Activated CD4-positive, CD25-positive, alpha-beta regulatory T cell treated with anti-CD3 and anti-CD28 coated beads, Interleukin-2, amount 50 U/mL, for 72 hours (primary cell): ENCODE results near the gene SFT2D2.
"Not testable (repeated sequence)": the region's sequence is repeated elsewhere in the genome, so short reads cannot be mapped to it uniquely, and the experiment has no call there.

ENCODE experiments used
- DNase-seq: peaks from one replicate; pipeline ENCODE4 v3.0.0; 2021

The SFT2D2 gene

GRCh38 chr1:168225476-168226190, at the start of gene SFT2D2:
Gene SFT2D2, plus strand, starts transcription at chr1:168226004. Its CDS starts 76 bp downstream, at chr1:168226080.
- peak; percentile 86 for DNase-seq

GRCh38 chr1:168178227-168178637, 47.6 kb upstream of the SFT2D2 start:
- no peak for DNase-seq

GRCh38 chr1:168178638-168179437, 47.0 kb upstream of the SFT2D2 start, which contains the start of gene TIPRL:
Gene TIPRL, plus strand, starts transcription at chr1:168178962. Its CDS starts 116 bp downstream, at chr1:168179078.
- peak; percentile 95 for DNase-seq

GRCh38 chr1:168179438-168180147, 46.2 kb upstream of the SFT2D2 start:
- no peak for DNase-seq

- DNase-seq, result no peak
Observed at GRCh38 chr1:168180148-168180524, 45.7 kb upstream of the SFT2D2 start.

GRCh38 chr1:168181063-168181720, 44.6 kb upstream of the SFT2D2 start:
- DNase-seq, result not testable (repeated sequence)

- no peak for DNase-seq
Observed at GRCh38 chr1:168187177-168187576, 38.6 kb upstream of the SFT2D2 start.

- no peak for DNase-seq
Observed at GRCh38 chr1:168190403-168190802, 35.4 kb upstream of the SFT2D2 start.

GRCh38 chr1:168195199-168196135, 30.3 kb upstream of the SFT2D2 start:
- DNase-seq, result no peak

GRCh38 chr1:168199056-168199455, 26.7 kb upstream of the SFT2D2 start:
- no peak for DNase-seq

- no peak for DNase-seq
Observed at GRCh38 chr1:168202941-168203654, 22.7 kb upstream of the SFT2D2 start.

GRCh38 chr1:168206111-168206510, 19.7 kb upstream of the SFT2D2 start:
- DNase-seq, result no peak

GRCh38 chr1:168207673-168208072, 18.1 kb upstream of the SFT2D2 start:
- DNase-seq, result not testable (repeated sequence)

GRCh38 chr1:168210312-168210711, 15.5 kb upstream of the SFT2D2 start:
- DNase-seq, result no peak

GRCh38 chr1:168213349-168213748, 12.5 kb upstream of the SFT2D2 start:
- no peak for DNase-seq

GRCh38 chr1:168216171-168216570, 9.6 kb upstream of the SFT2D2 start:
- no peak for DNase-seq

GRCh38 chr1:168217664-168218063, 8.1 kb upstream of the SFT2D2 start:
- no peak for DNase-seq

GRCh38 chr1:168218658-168219057, 7.1 kb upstream of the SFT2D2 start:
- DNase-seq, result no peak

- DNase-seq, result no peak
Observed at GRCh38 chr1:168220470-168220871, 5.3 kb upstream of the SFT2D2 start.

- no peak for DNase-seq
Observed at GRCh38 chr1:168221275-168221674, 4.5 kb upstream of the SFT2D2 start.

- DNase-seq, result no peak
Observed at GRCh38 chr1:168223261-168223660, 2.5 kb upstream of the SFT2D2 start.
